Neuronal stem cell (in vitro differentiated cells): Measurements from ENCODE around the gene NXPH4.

Experiments used
- DNase-seq: peaks from one replicate; pipeline ENCODE4 v3.0.0-alpha.2; 2013; ENCODE audit warnings: low spot score
- H2AFZ ChIP-seq: one replicate; pipeline ENCODE4 v1.6.1; 2013; ENCODE audit warnings: mild to moderate bottlenecking, low read length, inconsistent platforms
- H2AK5ac ChIP-seq: 2 replicates; pipeline ENCODE4 v1.6.1; 2013; ENCODE audit warnings: low read depth, mild to moderate bottlenecking, inconsistent platforms, low read length, moderate library complexity, mixed read lengths
- H2BK120ac ChIP-seq: 2 replicates; pipeline ENCODE4 v1.6.1; 2013; ENCODE audit warnings: low read depth, mild to moderate bottlenecking, inconsistent platforms, low read length, moderate library complexity, mixed read lengths
- H2BK12ac ChIP-seq: one replicate; pipeline ENCODE4 v1.6.1; 2013; ENCODE audit warnings: low read length, inconsistent platforms
- H2BK15ac ChIP-seq: 2 replicates; pipeline ENCODE4 v1.6.1; 2013; ENCODE audit warnings: mild to moderate bottlenecking, low read length, inconsistent platforms, mixed read lengths
- H2BK5ac ChIP-seq: one replicate; pipeline ENCODE4 v1.6.1; 2013; ENCODE audit warnings: inconsistent platforms, mild to moderate bottlenecking, low read length, moderate library complexity
- H3K14ac ChIP-seq: one replicate; pipeline ENCODE4 v1.6.1; 2013; ENCODE audit warnings: low read length, inconsistent platforms
- H3K18ac ChIP-seq: 2 replicates; pipeline ENCODE4 v1.6.1; 2013; ENCODE audit warnings: low read length, inconsistent platforms
- H3K23ac ChIP-seq: 2 replicates; pipeline ENCODE4 v1.6.1; 2013; ENCODE audit warnings: low read depth, mild to moderate bottlenecking, mixed read lengths, low read length, inconsistent platforms; ENCODE audit not compliant: poor library complexity
- H3K27ac ChIP-seq: replicated peaks from 3 replicates; pipeline ENCODE4 v1.5.1; 2013; ENCODE audit warnings: low read length, inconsistent platforms
- H3K27me3 ChIP-seq, 3 experiments: 2 replicates each; pipeline ENCODE4 v1.6.1; 2013; ENCODE audit warnings: low read length in 3 of 3, mild to moderate bottlenecking in 2 of 3, inconsistent platforms in 1 of 3, low read depth in 1 of 3, mixed read lengths in 1 of 3, moderate library complexity in 1 of 3; ENCODE audit not compliant: control insufficient read depth in 3 of 3, insufficient read depth in 3 of 3
- H3K36me3 ChIP-seq, 2 donors: replicated peaks in 1 of 2; 2 replicates each; pipeline ENCODE4 v1.6.1; 2013; ENCODE audit warnings: low read length in 2 of 2; ENCODE audit not compliant: control insufficient read depth in 2 of 2, insufficient read depth in 2 of 2
- H3K4ac ChIP-seq: 2 replicates; pipeline ENCODE4 v1.6.1; 2013; ENCODE audit warnings: inconsistent platforms, mild to moderate bottlenecking, low read length, moderate library complexity
- H3K4me1 ChIP-seq, 2 donors: 1 replicate in 1 of 2; 2 replicates in 1 of 2; pipeline ENCODE4 v1.6.1; 2013; ENCODE audit warnings: low read length in 2 of 2, low read depth in 1 of 2; ENCODE audit not compliant: control insufficient read depth in 2 of 2, insufficient read depth in 1 of 2
- H3K4me2 ChIP-seq: one replicate; pipeline ENCODE4 v1.6.1; 2013; ENCODE audit warnings: mild to moderate bottlenecking, low read length, inconsistent platforms; ENCODE audit not compliant: insufficient read depth, poor library complexity, severe bottlenecking
- H3K4me3 ChIP-seq, 2 donors: 2 replicates each; pipeline ENCODE4 v1.5.1; 2013; ENCODE audit warnings: low read length in 2 of 2, mild to moderate bottlenecking in 2 of 2, inconsistent platforms in 1 of 2, moderate library complexity in 1 of 2
- H3K79me1 ChIP-seq: one replicate; pipeline ENCODE4 v1.6.1; 2013; ENCODE audit warnings: low read depth, mild to moderate bottlenecking, inconsistent platforms, low read length, moderate library complexity
- H3K9ac ChIP-seq: one replicate; pipeline ENCODE4 v1.6.1; 2013; ENCODE audit warnings: mild to moderate bottlenecking, low read depth, low read length, inconsistent platforms; ENCODE audit not compliant: poor library complexity
- H3K9me3 ChIP-seq, 2 donors: replicated peaks in 1 of 2; 2 replicates each; pipeline versions ENCODE3 to v1.6.1; 2013; ENCODE audit warnings: low read length in 2 of 2, mild to moderate bottlenecking in 2 of 2, inconsistent platforms in 1 of 2, low read depth in 1 of 2, mixed read lengths in 1 of 2, moderate library complexity in 1 of 2; ENCODE audit not compliant: control insufficient read depth in 2 of 2, insufficient read depth in 1 of 2
- H4K8ac ChIP-seq: one replicate; pipeline ENCODE4 v1.6.1; 2013; ENCODE audit warnings: low read depth, mild to moderate bottlenecking, inconsistent platforms, low read length, moderate library complexity
- H4K91ac ChIP-seq: one replicate; pipeline ENCODE4 v1.6.1; 2013; ENCODE audit warnings: low read length, low read depth, mild to moderate bottlenecking, inconsistent platforms; ENCODE audit not compliant: poor library complexity
- WGBS, 2 donors: extraction: QIAGEN DNeasy Blood & Tissue Kit; methylation state at CpG; one replicate each; pipeline ENCODE4 v1.1.7; 2013; ENCODE audit warnings: missing lambda C conversion rate in 2 of 2, mixed read lengths in 1 of 2; ENCODE audit not compliant: insufficient read length in 2 of 2, insufficient replicate concordance in 1 of 2; ENCODE audit errors: extremely low coverage in 2 of 2; 5-methylcytosine and 5-hydroxymethylcytosine counted together

Gene NXPH4

GRCh38 chr12:57187222-57188089 lies 29.1 kb upstream of the NXPH4 start:
- Histone ChIP-seq H3K27ac (no peak overlapping the region), H3K79me1 (peaks cover 13% of the 10 kb centered on the region), H2BK120ac (no peak overlapping the region), H3K14ac (no peak overlapping the region), H2AFZ (no peak overlapping the region), H3K27me3 (no peaks in the 10 kb centered on the region), H4K91ac (no peak overlapping the region), H3K4me3 (no peak overlapping the region), H2AK5ac (no peak overlapping the region), H3K18ac (no peak overlapping the region), H2BK5ac (no peak overlapping the region), H2BK15ac (no peak overlapping the region), H3K9ac (no peak overlapping the region), H3K23ac (no peak overlapping the region), H2BK12ac (no peak overlapping the region), H3K4ac (no peak overlapping the region), H4K8ac (no peak overlapping the region), H3K9me3 (peaks cover 0 to 7% of the 10 kb centered on the region in 2 donors), H3K4me1 (no peaks in the 10 kb centered on the region), H3K36me3 (peaks cover 84 to 98% of the 10 kb centered on the region in 2 donors), H3K4me2 (no peak overlapping the region)
- WGBS, 2 donors = no CpG with 5 or more reads among the region's 21 CpGs
- DNase-seq = no peak

GRCh38 chr12:57188090-57188425 lies 28.5 kb upstream of the NXPH4 start:
- H3K4me2 ChIP-seq = no peak overlapping the region
- no peak overlapping the region for H3K4ac ChIP-seq
- no CpG with 5 or more reads among the region's 8 CpGs for WGBS, 2 donors
- H3K14ac ChIP-seq = no peak overlapping the region
- H2BK5ac ChIP-seq = no peak overlapping the region
- no peak overlapping the region for H2AK5ac ChIP-seq
- no peak overlapping the region for H2BK120ac ChIP-seq
- no peak overlapping the region for H2BK12ac ChIP-seq
- no peak overlapping the region for H3K18ac ChIP-seq
- H3K79me1 ChIP-seq = peaks cover 13% of the 10 kb centered on the region
- H3K36me3 ChIP-seq = peaks cover 90 to 100% of the 10 kb centered on the region in 2 donors
- H4K8ac ChIP-seq = no peak overlapping the region
- H2AFZ ChIP-seq = no peak overlapping the region
- H3K9ac ChIP-seq = no peak overlapping the region
- no peak overlapping the region for H3K4me3 ChIP-seq
- H3K4me1 ChIP-seq = no peaks in the 10 kb centered on the region
- DNase-seq = no peak
- H3K27ac ChIP-seq = no peak overlapping the region
- H3K23ac ChIP-seq = no peak overlapping the region
- no peak overlapping the region for H4K91ac ChIP-seq
- no peak overlapping the region for H2BK15ac ChIP-seq
- H3K9me3 ChIP-seq = peaks cover 0 to 7% of the 10 kb centered on the region in 2 donors
- H3K27me3 ChIP-seq = no peaks in the 10 kb centered on the region

DNA sequence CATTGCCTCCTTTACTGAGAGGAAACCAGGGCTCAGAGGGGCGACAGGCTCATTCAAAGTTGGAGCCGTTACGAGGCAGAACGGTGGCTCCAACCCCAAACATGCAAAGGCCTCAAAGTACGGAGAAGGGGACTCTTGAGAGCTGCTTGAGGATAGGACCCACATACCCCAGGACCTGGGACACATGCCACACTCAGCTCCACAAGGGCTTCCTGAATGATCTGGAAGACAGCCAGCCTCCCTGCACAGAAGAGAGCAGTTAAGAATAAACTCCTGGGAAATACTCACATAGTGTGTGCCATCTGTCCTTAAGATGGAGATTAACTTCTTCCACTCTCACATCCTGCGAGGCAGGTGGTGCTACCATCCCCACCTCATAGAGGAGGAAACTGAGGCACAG lies 26.6 kb upstream of the NXPH4 start:
- Histone ChIP-seq H3K79me1 (peaks cover 8% of the 10 kb centered on the region), H2BK5ac (no peak overlapping the region), H3K27me3 (no peaks in the 10 kb centered on the region), H3K9ac (no peak overlapping the region), H3K4ac (no peak overlapping the region), H2BK12ac (no peak overlapping the region), H2BK120ac (no peak overlapping the region), H3K23ac (no peak overlapping the region), H3K4me1 (no peaks in the 10 kb centered on the region), H3K27ac (no peak overlapping the region), H3K36me3 (peaks cover 90 to 100% of the 10 kb centered on the region in 2 donors), H3K14ac (no peak overlapping the region), H3K18ac (no peak overlapping the region), H2BK15ac (no peak overlapping the region), H3K9me3 (peaks cover 0 to 7% of the 10 kb centered on the region in 2 donors), H3K4me2 (no peak overlapping the region), H2AFZ (no peak overlapping the region), H2AK5ac (no peak overlapping the region), H4K91ac (no peak overlapping the region), H4K8ac (no peak overlapping the region), H3K4me3 (no peak overlapping the region)
- DNase-seq = no peak
- WGBS, 2 donors = no CpG with 5 or more reads among the region's 6 CpGs

DNA sequence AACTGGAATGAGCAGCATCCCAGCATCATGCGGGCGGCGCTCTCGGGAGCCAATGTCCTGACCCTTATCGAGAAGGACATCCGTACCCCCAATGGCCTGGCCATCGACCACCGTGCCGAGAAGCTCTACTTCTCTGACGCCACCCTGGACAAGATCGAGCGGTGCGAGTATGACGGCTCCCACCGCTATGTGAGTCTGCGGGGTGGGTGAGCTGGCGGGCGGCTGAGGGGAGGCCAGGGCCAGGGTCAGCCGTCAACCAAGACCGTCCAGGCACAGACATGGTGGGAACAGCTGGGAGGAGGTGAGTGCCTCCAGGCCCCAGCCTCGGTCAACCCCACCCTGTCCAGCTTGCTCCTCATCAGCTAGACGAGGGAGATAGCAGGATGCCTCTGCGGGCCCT lies 25.8 kb upstream of the NXPH4 start:
- WGBS, 2 donors = no CpG with 5 or more reads among the region's 23 CpGs
- peaks cover 0 to 7% of the 10 kb centered on the region in 2 donors for H3K9me3 ChIP-seq
- no peak overlapping the region for H2BK120ac ChIP-seq
- no peak overlapping the region for H3K4ac ChIP-seq
- no peak for DNase-seq
- H2AK5ac ChIP-seq = no peak overlapping the region
- no peak overlapping the region for H3K9ac ChIP-seq
- H3K4me3 ChIP-seq = no peak overlapping the region
- no peak overlapping the region for H4K8ac ChIP-seq
- H3K23ac ChIP-seq = peak overlapping the region; percentile 93
- H3K18ac ChIP-seq = no peak overlapping the region
- peaks cover 90 to 100% of the 10 kb centered on the region in 2 donors for H3K36me3 ChIP-seq
- H3K27me3 ChIP-seq = no peaks in the 10 kb centered on the region
- H2BK12ac ChIP-seq = no peak overlapping the region
- peaks cover 5% of the 10 kb centered on the region for H3K79me1 ChIP-seq
- peak overlapping the region; percentile 56 for H3K14ac ChIP-seq
- H3K4me1 ChIP-seq = no peaks in the 10 kb centered on the region
- H4K91ac ChIP-seq = no peak overlapping the region
- no peak overlapping the region for H2BK15ac ChIP-seq
- no peak overlapping the region for H2BK5ac ChIP-seq
- H2AFZ ChIP-seq = no peak overlapping the region
- H3K4me2 ChIP-seq = no peak overlapping the region
- no peak overlapping the region for H3K27ac ChIP-seq
